ENCODE measurements around the gene FYTTD1.

FYTTD1 gene

DNA sequence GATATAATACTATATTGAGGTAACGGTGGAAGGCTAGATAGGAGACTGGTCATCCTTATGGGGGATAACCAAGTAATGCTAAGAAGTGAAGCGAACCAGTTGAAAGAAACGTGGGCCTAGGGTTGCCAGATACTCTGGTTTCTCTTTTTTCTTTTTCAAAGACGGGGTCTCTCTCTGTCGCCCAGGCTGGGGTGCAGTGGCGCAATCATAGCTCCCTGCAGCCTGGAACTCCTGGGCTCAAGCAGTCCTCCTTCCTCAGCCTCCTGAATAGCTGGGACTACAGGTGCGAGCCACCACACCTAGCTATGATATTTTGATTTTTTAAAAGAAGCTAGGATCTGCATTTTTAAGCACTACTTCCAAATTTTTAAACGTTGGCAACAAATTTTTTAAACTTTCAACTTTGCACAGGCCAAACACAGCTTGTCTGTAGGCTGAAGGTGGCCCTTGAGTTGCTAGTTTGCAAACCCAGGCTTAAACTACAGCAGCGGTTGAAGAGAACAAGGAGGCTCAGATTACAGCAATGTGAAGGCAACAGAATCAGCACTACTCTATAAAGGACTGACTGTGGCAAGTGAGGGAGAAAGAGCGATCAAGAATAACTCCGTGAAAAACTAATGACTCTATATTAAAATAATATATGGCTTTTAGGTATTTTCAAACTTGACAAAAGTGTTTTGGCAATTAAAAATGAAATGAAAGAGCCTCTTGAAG lies 11.8 kb upstream of the FYTTD1 start:
- DNase-seq (ENCODE audit: low read depth in 2 of 2), result no peak

DNA sequence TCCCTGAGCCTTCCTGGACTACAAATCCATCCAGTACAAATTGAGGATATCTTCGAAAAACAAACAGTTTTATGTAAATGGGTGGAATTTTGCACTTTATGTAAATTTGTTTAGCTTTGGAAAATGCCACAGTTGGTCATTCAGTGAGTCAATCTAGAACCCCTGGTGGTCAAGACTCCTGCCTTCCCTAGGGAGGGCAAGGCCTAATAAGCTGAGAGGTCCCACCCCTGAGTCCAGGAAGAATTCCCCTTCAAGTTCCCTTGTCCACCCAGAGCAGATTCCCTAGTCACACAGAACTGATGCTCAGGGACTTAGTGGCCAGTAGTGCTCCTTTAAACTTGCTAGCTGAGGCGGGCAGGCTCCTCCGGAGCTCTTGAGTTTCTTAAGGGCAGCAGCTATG lies 6.9 kb upstream of the FYTTD1 start:
- no peak for DNase-seq (ENCODE audit: low read depth in 2 of 2)

DNA sequence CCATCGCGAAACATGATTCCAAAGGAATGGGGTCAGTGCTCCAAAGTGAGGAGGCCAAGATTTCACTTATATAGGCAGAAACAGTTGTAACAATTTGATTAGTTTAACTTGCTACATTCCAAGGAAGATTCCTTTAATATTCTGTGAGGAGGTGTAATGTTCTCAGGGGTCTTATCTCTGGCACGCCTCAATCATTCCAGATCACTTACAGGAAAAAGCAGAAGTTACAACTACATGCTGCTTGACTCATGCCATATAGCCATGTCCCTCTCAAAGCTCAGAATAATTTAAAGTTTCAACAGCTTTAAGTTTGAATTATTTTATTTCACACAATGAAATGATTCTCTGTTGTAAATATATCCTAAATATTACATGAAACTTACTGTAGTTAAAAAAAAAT lies 3.5 kb upstream of the FYTTD1 start:
- no peak for DNase-seq (ENCODE audit: low read depth in 2 of 2)

DNA sequence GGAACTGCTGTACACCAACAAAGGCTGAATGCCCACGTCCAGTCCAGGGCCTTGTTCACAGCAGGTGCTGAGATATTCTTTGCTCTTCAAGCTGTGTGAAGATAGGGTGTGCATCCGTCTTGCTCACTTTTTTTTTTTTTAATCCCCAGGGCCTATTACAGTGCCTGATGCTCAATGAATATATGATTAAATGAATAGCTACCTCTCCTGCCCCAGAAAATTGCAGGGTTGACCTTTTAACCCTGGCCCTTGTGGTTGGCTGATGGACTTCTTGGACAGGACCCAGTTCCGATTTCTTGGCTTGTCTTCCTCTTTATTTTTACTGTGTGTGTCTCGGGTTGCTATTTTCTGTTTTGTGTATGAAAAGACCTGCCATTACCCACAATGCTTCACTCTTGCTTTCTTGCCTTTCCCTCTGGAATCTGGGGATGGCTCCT lies 2.9 kb upstream of the FYTTD1 start:
- DNase-seq (ENCODE audit: low read depth in 2 of 2), result no peak

DNA sequence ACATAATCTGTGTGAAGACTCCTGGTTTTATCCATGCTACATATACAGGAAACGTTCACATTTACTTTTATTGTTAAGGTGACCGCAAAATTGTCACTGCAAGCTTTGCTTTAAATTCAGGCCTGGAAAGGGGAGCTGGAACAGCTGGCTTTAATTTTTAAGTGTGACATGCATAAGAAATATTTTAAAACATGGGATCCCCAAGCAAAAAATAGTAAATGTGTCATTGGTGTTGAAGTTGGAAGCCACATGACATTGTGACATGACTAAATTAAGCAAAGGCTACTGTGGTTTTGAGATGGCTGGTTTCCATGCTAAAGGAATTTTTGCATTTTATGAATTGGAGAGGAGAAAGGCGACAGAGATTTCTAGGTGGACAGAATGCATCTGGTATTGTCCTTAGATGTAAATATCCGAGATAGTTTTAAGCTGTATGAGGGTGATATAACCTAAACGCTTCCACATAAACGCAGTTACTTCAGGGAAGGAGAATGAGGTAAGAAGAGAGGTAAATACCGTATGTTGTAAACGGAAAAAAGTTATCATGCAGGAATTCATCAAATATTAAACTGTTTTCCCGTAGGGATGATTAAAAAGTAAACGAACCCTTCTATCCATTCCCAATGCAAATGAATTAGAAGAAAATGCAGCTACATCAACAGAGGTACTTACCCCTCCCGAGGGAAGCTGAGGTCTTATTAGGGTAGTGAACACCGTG lies 927 bp upstream of the FYTTD1 start:
- no peak for DNase-seq (ENCODE audit: low read depth in 2 of 2)

DNA sequence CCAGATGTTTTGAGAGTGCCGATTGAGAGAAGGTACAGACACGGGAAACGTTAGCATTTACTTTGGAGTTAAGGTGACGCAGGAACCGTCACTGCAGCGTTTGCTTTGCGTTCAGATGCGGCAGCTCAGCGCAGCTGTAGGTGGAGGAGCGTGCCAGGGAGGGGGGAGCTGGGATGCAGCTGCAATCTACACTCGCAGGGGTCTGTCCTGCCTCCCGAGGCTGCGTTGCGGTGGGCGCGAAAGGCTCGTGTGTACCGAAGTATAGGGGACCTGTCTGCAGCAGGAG lies 425 bp upstream of the FYTTD1 start:
- peak in 1 of 2 donors; percentile 32 for DNase-seq (ENCODE audit: low read depth in 2 of 2)

DNA sequence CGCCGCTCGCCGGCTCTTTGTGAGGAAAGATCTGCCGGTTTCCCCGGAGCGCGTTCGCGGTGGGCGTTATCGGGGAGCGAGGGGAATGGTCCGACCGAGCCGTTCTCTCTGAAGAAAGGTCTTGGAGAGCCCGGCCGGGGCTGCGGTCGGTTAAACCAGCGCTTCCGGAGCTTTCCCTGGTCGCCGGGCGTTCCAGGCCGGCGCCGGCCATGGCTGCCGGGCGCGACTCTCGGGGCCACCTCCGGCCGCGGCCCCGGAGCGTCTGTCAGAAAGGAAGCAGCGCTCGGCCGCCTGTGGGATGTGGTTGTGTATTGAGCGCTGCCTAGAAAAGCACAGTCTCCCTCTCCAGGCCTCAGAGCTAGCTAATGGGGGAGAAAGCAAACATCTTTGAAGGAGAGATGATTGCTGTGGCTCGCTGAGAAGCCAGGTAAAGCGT lies 731 bp downstream of the FYTTD1 start:
- DNase-seq (ENCODE audit: low read depth in 2 of 2), result peak; percentile 13 to 17

DNA sequence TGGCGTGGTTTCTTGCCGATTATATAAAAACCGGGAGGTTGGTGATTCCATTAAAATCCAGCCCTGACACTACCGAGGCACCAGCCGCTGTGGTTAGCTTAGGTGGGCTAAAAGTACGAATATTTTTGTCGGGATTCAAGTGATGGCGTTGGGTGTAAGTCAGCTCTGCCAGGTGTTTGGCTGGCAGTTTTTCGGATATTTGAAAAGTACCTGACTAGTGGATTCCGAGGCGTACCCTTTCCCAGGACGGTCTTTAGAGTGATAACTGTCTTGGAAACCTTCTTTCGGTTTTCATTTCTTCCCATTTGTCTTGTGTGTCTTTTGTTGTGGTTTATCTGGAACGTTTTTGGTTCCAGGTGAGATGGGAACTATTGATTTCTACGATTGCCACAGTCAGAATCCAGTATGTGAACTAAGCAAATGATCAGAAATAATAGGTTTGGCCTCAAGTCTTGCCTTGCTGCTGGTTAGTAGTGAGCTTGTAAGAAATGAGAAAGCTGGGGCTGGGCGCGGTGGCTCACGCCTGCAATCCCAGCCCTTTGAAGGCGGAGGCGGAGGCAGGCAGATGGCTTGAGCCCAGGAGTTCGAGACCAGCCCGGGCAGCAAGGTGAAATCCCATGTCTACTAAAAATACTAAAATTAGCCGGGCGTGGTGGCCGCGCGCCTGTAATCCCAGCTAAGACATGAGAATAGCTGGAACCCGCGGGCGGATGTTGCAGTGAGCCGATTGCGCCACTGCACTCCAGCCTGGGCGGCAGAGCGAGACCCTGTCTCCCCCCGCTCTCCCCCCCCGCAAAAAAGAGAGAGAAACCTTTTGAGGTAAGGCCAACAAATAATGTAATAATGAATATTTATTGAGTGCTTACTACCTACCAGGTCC lies 1.4 kb downstream of the FYTTD1 start:
- no peak for DNase-seq (ENCODE audit: low read depth in 2 of 2)

DNA sequence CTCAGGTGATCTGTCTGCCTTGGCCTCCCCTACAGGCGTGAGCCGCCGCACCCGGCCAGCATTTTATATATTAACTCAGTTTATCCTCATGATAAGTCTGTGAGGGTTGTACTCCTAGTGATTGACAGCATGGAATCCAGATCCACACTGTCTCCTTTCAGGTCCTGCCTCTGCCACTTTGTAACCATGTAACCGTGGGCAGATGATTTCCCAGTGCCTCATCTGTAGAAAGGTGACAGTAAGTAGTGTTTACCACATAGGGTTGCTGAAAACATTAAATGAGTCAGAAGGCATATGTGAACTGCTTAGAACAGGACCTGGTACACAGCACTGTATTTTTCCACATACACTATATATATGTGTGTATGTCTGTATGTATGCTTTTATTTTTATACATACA lies 2.4 kb downstream of the FYTTD1 start:
- no peak for DNase-seq (ENCODE audit: low read depth in 2 of 2)

DNA sequence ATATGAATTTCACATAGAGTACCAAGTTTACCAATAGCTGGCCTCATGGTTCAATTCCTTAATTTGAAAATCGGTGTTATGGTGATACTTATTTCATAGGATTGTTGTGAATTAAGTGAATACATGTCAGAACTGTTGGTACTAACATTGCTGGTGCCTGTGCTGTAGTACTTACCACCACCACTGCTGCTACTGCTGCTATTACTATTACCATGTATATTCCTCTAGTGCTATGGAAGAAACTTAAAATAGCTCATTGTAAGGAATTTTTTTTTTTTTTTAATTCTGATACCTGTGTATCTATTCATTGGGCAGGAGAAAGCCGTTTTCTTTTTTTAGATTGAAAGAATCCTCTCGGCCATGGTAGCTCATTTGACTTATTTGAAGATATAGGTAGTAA lies 3.6 kb downstream of the FYTTD1 start:
- no peak for DNase-seq (ENCODE audit: low read depth in 2 of 2)

DNA sequence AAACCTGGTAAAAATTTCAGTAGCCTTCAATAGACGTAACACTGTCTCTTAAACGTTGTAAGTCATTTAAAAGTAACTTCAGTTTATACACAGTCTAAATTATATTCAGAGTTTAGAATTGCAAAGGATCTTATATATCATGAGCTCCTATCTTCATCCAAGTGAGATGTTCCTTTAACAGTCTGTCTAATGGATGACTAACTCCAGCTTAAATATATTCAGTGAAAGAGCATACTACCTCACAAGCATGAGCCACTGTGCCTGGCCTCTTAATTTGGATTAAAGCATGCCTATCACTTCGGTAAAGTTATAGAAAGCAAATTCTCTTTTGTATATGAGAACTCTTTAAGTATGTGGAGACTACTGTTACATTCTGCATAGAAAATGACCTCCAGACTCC lies 7.0 kb downstream of the FYTTD1 start:
- no peak for DNase-seq (ENCODE audit: low read depth in 2 of 2)

DNA sequence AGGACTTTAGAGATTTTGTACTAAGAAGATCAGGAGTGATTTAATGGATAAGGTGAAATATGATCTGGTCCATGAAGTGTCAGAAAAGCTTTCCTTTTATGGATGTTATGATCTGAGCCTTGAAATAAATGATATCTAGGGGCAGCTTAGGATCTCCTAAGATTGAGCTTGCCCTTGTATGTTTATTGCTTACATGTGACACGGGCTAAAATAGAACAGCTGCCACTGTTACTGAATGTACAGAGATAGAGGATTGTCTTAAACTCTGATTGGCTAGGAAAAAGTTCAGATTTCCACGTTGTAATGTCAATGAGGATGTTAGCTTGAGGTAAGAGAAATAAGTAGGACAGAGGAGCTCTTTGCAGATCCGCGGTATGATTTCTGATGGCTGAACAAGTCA lies 8.8 kb downstream of the FYTTD1 start:
- no peak for DNase-seq (ENCODE audit: low read depth in 2 of 2)

DNA sequence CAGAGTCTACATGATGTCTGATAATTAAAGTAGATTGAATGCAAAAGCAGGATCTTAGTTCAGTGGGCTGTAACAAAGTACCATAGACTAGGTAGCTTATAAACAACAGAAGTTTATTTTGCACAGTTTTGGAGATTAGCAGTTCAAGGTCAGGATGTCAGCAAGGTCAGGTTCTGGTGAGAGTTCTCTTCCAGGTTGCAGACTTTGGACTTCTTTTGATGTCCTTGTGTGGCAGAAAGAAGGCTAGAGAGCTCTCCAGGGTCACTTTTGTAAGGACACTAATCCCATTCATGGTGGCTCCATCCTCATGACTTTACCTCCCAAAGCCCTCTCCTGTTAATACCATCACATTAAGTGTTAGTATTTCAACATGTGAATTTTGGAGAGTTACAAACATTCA lies 12.1 kb downstream of the FYTTD1 start:
- DNase-seq (ENCODE audit: low read depth in 2 of 2), result no peak

DNA sequence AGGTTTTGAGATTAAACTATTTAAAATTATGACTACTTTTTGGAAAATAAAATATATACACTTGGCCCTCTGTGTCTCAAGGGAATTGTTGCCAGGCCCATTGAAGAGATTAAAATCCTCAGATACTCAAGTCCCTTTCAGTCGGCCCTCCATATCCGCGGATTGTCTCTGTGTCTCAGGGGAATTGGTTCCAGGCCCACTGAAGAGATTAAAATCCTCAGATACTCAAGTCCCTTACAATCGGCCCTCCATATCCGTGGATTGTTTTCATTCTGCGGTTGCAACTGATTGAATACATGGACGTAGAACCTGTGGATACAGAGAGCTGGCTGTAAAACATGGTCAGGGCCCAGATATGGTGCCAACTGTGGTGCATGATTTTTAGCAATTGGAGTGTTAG lies 25.6 kb downstream of the FYTTD1 start:
- DNase-seq (ENCODE audit: low read depth in 2 of 2), result no peak

DNA sequence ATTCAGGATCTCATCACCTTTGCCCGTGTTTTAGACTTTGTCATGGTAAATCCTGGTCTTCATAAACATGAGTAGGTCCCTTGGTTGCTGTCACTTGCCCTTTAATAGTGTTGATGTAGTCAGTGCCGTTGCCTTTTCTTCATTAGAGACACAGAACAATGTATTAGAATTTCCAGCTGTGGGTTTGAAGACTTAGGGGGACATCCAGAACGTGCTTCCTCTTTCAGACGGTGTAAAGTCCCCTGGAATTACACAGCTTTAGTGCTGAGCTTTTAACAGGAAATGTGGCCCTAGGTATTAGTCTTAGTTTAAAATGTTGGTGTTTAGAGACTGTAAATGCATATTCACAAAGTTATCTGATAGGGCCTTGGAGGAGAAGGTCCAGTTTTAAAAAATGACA lies 32.5 kb downstream of the FYTTD1 start:
- no peak for DNase-seq (ENCODE audit: low read depth in 2 of 2)

DNA sequence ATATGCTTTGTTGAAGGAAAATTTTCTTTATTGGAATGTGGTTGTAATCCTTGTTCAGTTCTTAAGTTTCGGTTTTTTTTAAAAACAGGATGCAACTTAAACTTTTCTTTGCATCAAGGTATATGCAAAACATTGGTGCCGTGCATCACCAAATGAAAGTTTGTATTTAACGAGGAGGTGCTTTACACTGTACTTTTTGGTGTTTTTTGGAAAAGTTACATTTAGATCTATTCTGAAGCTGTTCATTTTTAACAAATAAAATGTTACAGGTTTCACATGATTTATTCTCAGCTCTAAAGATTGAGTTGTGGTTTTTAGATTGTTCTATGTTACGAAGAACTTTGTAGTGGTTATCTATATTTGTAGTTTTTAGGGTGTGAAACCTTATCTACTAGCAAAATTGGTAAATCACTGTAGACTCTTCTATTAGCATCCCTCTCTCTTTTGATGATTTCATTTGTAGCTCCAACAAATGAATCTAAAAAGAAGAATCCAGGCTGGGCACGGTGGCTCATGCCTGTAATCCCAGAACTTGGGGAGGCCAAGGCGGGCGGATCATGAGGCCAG lies 34.4 kb downstream of the FYTTD1 start:
- DNase-seq (ENCODE audit: low read depth in 2 of 2), result no peak

DNA sequence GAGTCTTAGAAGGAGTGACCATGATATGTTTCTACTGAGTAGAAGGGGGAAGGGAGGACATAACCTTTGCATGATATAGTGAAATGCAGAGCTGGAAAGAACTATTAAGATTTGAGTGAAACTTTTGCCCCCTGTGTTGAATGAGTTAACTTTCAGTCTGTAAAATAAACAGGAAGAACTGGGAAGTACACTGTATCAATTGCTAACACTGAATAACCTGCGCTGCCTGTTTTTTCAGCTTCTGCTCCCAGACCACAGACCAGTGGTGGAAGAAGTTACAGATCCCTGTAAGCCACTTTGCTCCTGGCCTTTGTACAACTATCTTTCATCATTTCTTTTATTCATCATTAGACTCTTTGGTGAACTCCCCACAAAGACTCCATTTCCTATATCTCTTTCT lies 37.7 kb downstream of the FYTTD1 start:
- DNase-seq (ENCODE audit: low read depth in 2 of 2), result no peak

DNA sequence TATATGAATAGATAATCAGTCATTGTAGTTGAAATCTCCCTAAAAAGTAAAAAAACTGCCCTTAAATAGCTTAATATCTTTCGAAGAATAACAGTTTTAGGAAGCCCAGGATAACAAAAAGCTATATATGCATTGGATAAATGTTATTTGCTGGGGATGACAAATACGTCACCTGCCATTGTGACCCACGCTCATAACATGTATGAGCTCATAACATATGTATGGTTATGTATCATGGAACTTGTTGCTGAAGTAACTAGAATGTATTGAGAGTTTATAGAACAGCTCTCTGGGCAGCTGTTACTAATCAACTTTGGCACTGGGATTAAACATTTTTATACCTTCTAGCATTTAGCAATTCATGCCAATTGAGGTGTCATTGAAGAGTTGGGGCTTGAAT lies 39.6 kb downstream of the FYTTD1 start:
- DNase-seq (ENCODE audit: low read depth in 2 of 2), result no peak

DNA sequence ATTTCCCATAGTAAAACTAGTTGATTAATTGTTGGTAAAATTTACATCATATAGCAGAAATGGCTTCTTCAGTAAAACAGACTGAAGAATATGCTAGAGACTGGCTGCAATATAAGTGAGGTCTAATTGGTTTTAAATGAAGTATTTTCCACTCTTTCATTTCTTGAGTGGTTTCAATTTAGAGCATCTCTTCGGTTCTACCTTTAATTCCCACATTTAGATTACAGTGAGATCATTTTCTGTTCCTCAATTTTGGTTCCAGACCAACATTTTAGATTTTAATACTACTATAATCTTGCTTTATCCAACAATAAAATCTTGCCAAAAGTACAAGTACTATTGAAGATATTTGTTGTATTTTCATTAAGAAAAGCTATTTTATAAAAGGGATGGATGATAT lies 40.4 kb downstream of the FYTTD1 start:
- DNase-seq (ENCODE audit: low read depth in 2 of 2), result no peak

DNA sequence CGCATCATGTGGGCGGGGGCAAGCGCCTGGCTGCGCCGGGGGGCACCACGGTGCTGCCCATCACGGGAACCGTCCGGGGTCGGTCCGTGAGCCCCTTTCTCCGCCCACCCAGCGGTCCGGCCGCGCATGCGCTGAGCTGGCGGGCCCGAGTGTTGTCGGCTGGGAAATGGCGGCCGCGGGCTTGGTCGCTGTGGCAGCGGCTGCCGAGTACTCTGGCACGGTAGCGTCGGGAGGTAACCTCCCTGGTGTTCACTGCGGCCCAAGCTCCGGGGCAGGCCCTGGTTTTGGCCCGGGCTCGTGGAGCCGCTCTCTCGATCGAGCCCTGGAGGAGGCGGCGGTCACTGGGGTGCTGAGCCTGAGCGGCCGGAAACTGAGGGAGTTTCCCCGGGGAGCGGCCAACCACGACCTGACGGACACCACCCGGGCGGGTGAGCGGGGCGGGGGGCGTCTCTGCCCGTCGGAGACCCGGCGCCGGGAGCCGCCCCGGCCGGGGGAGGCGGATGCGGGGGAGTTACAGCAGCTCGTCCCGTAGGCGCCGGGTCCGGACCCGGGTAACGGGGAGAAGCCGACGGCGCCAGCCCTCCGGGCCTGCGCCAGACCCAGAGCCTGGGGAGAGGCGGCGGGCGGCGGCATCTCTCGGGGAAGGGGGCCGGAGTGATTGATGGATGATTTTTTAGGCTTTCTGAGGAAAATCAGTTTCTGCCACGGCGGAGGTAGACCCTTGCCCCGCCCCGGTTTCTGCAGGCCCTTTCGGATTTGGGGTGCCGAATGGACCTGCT lies 41.6 kb downstream of the FYTTD1 start, which contains the start of gene LRCH3:
LRCH3 (plus strand) TSS at position 142 of the 779 bp plus-strand sequence; CDS start at position 167, 25 bp downstream.
- peak; percentile 64 to 78 for DNase-seq (ENCODE audit: low read depth in 2 of 2)

DNA sequence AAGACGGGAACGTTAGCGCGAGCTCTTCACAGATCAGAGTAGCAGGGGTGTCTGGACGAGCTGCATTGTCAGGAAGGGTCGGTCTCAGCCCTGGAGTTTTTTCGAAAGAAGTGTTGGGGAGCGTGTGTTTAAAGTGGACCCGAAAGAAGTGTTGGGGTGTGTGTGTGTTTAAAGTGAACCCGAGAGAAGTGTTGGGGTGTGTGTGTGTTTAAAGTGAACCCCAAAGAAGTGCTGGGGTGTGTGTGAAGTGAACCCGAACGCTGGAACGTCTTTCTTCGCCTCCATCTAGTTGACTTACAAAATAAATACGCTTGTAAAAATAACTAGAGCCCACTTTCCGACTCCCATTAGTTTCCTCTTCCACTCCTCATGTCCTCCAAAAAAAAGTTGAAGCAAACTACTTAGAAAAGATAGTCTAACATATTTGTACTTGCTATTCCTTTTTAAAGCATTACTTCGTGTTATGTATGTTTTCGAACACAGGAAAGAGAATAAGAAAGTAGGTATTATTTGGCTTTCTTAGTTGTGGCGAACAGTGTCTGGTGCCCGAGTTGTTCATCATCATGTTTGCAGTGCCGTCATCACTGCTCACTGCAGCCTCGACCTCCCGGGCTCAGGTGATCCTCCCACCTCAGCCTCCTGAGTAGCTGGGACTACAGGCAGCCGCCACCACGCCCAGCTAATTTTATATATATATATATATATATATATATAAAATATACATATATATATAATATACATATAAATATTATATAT lies 42.4 kb downstream of the FYTTD1 start:
- DNase-seq (ENCODE audit: low read depth in 2 of 2), result peak in 1 of 2 donors; percentile 6

Measured in stimulated activated CD8-positive, alpha-beta memory T cell treated with anti-CD3 and anti-CD28 coated beads, Interleukin-15, amount 100 ng/mL, for 4 hours (primary cell).